NCI-H774 (cell line): ENCODE results near the gene NEU4.
"Not testable (repeated sequence)": the region's sequence is repeated elsewhere in the genome, so short reads cannot be mapped to it uniquely, and the experiment has no call there.

Experiments used
- DNase-seq: peaks from one replicate; lab custom pipeline; 2025; lab: John Stamatoyannopoulos, UW

The NEU4 gene

GRCh38 chr2:241814393-241814642 lies 5.3 kb downstream of the NEU4 start:
- no peak for DNase-seq

GRCh38 chr2:241814643-241815476 lies 5.9 kb downstream of the NEU4 start:
- DNase-seq: no peak

- no peak for DNase-seq
Measured at GRCh38 chr2:241815477-241816430, 6.8 kb downstream of the NEU4 start.

DNA sequence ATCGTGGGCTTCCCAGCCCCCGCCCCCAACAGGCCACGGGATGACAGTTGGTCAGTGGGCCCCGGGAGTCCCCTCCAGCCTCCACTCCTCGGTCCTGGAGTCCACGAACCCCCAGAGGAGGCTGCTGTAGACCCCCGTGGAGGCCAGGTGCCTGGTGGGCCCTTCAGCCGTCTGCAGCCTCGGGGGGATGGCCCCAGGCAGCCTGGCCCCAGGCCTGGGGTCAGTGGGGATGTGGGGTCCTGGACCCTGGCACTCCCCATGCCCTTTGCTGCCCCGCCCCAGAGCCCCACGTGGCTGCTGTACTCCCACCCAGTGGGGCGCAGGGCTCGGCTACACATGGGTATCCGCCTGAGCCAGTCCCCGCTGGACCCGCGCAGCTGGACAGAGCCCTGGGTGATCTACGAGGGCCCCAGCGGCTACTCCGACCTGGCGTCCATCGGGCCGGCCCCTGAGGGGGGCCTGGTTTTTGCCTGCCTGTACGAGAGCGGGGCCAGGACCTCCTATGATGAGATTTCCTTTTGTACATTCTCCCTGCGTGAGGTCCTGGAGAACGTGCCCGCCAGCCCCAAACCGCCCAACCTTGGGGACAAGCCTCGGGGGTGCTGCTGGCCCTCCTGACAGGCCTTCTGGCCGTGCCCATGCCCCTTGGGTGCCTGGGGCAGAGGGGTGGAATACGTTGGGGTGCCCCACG lies 7.6 kb downstream of the NEU4 start:
- no peak for DNase-seq

DNA sequence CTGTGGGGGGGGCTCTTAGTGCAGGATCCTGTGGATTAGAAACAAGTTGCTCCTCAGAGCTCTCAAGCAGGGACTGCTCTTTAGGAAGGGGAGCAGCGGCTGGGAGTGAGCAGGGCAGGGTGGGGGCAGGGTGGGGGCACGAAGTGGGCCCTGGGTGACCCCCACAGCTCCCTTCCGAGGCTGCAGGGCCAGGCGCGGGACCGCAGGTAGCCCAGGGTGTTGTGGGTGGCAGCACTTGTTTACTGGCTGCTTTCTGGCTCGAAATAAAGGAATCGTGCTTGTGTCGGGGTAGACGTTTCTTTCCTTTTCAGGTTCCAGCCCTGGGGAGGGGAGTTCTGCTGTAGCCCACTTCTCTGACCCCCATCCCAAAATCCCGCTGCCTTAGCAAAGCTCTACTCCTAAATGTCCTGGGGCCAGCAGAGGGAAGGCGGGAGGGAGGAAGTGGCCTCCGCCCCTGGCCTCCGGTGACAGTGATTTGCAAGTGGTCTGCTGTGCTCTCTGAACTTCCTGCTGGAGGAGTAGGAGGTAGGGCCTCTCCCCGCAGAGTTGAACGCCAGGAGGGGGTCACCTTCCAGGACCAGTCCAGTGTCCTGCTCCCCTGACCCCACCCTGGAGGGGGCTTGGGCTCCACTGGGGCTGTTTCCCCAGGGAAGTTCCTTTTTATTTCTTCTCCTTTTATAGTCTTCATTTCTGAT lies 8.3 kb downstream of the NEU4 start:
- no peak for DNase-seq

- not testable (repeated sequence) for DNase-seq
Measured at GRCh38 chr2:241817821-241818215, 8.8 kb downstream of the NEU4 start.

GRCh38 chr2:241818229-241818942 lies 9.4 kb downstream of the NEU4 start:
- DNase-seq: no peak

DNA sequence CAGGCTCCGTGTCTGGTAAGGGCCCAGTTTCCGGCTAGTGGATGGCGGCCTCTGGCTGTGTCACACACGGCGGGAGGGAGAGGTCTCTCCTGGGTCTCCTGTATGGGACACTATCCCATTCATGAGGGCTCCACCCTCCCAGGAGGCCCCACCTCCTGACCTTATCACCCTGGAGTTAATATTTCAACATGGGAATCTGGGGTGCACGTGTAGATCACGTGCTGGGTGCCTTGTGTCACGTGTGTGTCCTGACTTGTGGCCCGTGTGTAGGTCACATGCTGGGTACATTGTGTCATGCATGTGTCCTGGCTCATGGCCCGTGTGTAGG lies 9.9 kb downstream of the NEU4 start:
- DNase-seq: no peak

- DNase-seq: not testable (repeated sequence)
Measured at GRCh38 chr2:241819947-241820624, 11.1 kb downstream of the NEU4 start.

- no peak for DNase-seq
Measured at GRCh38 chr2:241820625-241821384, 11.8 kb downstream of the NEU4 start.

- no peak for DNase-seq
Measured at GRCh38 chr2:241821460-241822263, 12.7 kb downstream of the NEU4 start.

- no peak for DNase-seq
Measured at GRCh38 chr2:241822264-241822623, 13.3 kb downstream of the NEU4 start.

DNA sequence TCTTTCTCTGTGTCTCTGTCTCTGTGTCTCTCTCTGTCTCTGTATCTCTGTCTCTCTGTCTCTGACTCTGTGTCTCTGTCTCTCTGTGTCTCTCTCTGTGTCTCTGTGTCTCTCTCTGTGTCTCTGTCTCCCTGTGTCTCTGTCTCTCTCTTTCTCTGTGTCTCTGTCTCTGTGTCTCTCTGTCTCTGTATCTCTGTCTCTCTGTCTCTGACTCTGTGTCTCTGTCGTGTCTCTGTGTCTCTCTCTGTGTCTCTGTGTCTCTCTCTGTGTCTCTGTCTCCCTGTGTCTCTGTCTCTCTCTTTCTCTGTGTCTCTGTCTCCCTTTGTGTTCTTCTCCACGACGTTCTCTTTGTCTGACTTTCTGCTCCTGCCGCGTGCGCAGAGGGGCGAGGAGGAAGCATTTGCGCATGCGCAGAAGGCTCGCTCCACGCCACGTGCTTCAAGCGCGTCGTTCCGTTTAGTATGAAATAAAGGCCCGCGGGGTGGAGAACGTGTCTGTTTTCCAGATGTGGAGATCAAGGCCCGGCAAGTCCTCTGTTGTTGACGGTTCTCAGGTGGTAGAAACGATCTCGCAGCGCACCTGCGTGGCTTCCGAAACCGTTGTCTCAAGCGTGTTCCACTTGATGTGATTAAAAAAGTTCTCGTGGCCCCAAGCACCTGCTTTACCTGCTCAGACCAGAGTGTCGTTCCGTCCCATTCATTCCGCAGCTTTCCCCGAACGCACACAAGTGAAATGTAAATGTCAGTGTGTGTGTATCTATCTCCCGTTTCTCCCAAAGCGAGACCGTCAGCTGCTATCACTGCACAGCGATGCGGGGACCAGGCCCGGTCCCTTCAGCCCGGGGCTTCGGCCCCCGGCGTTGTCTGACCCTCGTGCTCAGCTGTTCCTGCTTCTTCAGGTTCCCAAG lies 14.8 kb downstream of the NEU4 start:
- DNase-seq: not testable (repeated sequence)

DNA sequence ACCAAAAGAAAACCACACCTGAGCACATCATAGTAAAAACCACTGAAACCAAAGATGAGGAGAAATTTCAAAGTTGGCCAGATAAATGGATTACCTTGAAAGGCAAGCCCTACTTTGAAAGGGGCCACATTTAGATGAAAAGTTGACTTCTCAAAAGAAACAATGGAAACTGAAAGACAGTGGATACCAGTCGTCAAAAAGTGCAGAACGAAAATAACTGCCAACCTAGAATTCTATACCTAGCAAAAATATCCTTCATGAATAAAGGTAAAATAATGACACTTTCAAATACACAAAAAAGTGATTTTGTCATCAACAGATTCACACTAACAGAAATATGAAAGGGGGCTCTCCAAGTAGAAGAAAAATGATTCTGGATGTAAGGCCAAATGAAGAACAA lies 18.4 kb downstream of the NEU4 start:
- no peak for DNase-seq

- no peak for DNase-seq
Measured at GRCh38 chr2:241833101-241833663, 24.2 kb downstream of the NEU4 start.

- DNase-seq: not testable (repeated sequence)
Measured at GRCh38 chr2:241833756-241834526, 24.9 kb downstream of the NEU4 start.

GRCh38 chr2:241834527-241835210 lies 25.7 kb downstream of the NEU4 start:
- no peak for DNase-seq
